Fibroblast of lung (primary cell): ENCODE data around the gene CASP5.
"Not testable (repeated sequence)": the region's sequence is repeated elsewhere in the genome, so short reads cannot be mapped to it uniquely, and the experiment has no call there.

Experiments used
- CTCF ChIP-seq, 2 donors: IDR thresholded peaks in 1 of 2; conservative IDR thresholded peaks in 1 of 2; 1 replicate in 1 of 2; 2 replicates in 1 of 2; pipeline ENCODE4 v1.5.1; 2011 to 2012; ENCODE audit warnings: low read length in 2 of 2, control low read depth in 1 of 2, inconsistent platforms in 1 of 2, low read depth in 1 of 2, mild to moderate bottlenecking in 1 of 2
- EZH2 ChIP-seq: IDR thresholded peaks from 2 replicates; pipeline ENCODE4 v1.5.1; 2012; ENCODE audit warnings: low read length, control low read depth, mild to moderate bottlenecking; ENCODE audit errors: missing control alignments

DNA sequence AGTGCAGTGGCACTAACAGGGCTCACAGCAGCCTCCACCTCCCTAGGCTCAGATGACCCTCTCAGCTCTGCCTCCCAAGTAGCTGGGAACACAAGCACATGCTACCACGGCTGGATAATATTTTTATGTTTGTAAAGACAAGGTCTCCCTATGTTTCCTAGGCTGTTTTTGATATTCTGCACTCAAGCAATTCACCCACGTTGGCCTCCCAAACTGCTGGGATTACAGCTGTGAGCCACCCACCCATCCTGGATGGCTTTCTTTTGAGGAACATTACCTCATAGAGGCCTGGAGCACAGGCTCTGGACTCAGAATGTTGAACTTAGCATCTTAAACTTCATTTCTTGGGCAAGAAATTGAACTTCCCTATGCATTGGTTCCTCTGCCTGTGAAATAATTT, 49.1 kb upstream of the CASP5 start:
- not testable (repeated sequence) for TF ChIP-seq CTCF (conservative IDR thresholded peaks at IDR 0.05 in 1 of 2, IDR thresholded peaks at IDR 0.05 in 1 of 2; ENCODE audit: low read depth in 1 of 2, low read length in 2 of 2); EZH2
